ENCODE measurements around the gene C1orf167.
A peak's percentile ranks its signal among the peaks of the same experiment; 100 is the strongest.

C1orf167 gene

GRCh38 chr1:11736746-11737639 is 25.0 kb upstream of the C1orf167 start:
- peak; percentile 27 for DNase-seq (ENCODE audit: low spot score)

GRCh38 chr1:11738096-11738495 is 23.9 kb upstream of the C1orf167 start:
- no peak for DNase-seq (ENCODE audit: low spot score)

- no peak for DNase-seq (ENCODE audit: low spot score)
Measured at GRCh38 chr1:11738783-11739182, 23.2 kb upstream of the C1orf167 start.

- no peak for DNase-seq (ENCODE audit: low spot score)
Measured at GRCh38 chr1:11740258-11741192, 21.5 kb upstream of the C1orf167 start.

GRCh38 chr1:11741482-11741881 is 20.5 kb upstream of the C1orf167 start:
- DNase-seq (ENCODE audit: low spot score): no peak

- no peak for DNase-seq (ENCODE audit: low spot score)
Measured at GRCh38 chr1:11741919-11742558, 20.0 kb upstream of the C1orf167 start.

GRCh38 chr1:11744287-11744686 is 17.7 kb upstream of the C1orf167 start:
- no peak for DNase-seq (ENCODE audit: low spot score)

GRCh38 chr1:11746092-11746491 is 15.9 kb upstream of the C1orf167 start:
- no peak for DNase-seq (ENCODE audit: low spot score)

- DNase-seq (ENCODE audit: low spot score): no peak
Measured at GRCh38 chr1:11746795-11747487, 15.1 kb upstream of the C1orf167 start.

GRCh38 chr1:11748294-11749202 is 13.4 kb upstream of the C1orf167 start:
- DNase-seq (ENCODE audit: low spot score): no peak

- DNase-seq (ENCODE audit: low spot score): no peak
Measured at GRCh38 chr1:11749203-11749689, 12.7 kb upstream of the C1orf167 start.

- no peak for DNase-seq (ENCODE audit: low spot score)
Measured at GRCh38 chr1:11749996-11750395, 12.0 kb upstream of the C1orf167 start.

GRCh38 chr1:11751087-11751486 is 10.9 kb upstream of the C1orf167 start:
- no peak for DNase-seq (ENCODE audit: low spot score)

- no peak for DNase-seq (ENCODE audit: low spot score)
Measured at GRCh38 chr1:11752359-11753088, 9.5 kb upstream of the C1orf167 start.

GRCh38 chr1:11753555-11754208 is 8.3 kb upstream of the C1orf167 start:
- DNase-seq (ENCODE audit: low spot score): no peak

GRCh38 chr1:11757047-11757446 is 4.9 kb upstream of the C1orf167 start:
- no peak for DNase-seq (ENCODE audit: low spot score)

- DNase-seq (ENCODE audit: low spot score): no peak
Measured at GRCh38 chr1:11759791-11760190, 2.2 kb upstream of the C1orf167 start.

- no peak for DNase-seq (ENCODE audit: low spot score)
Measured at GRCh38 chr1:11761285-11761684, 708 bp upstream of the C1orf167 start.

- no peak for DNase-seq (ENCODE audit: low spot score)
Measured at GRCh38 chr1:11764115-11764514, 2.1 kb downstream of the C1orf167 start.
